Skeletal muscle satellite cell (primary cell): ENCODE data around the gene ISCU.
"Not testable (repeated sequence)": the region's sequence is repeated elsewhere in the genome, so short reads cannot be mapped to it uniquely, and the experiment has no call there.

Source experiments
- H3K27me3 ChIP-seq: 2 replicates; pipeline ENCODE4 v1.7.0; 2013; ENCODE audit warnings: low read length; ENCODE audit not compliant: control insufficient read depth, insufficient read depth
- H3K36me3 ChIP-seq: 2 replicates; pipeline ENCODE4 v1.7.0; 2013; ENCODE audit warnings: mild to moderate bottlenecking, control low read depth, low read length; ENCODE audit not compliant: insufficient read depth
- H3K4me1 ChIP-seq: 2 replicates; pipeline ENCODE4 v1.7.0; 2013; ENCODE audit warnings: low read length; ENCODE audit not compliant: control insufficient read depth, insufficient read depth
- H3K4me2 ChIP-seq: 2 replicates; pipeline ENCODE4 v1.7.0; 2013; ENCODE audit warnings: mild to moderate bottlenecking, low read length
- H3K4me3 ChIP-seq: 2 replicates; pipeline ENCODE4 v1.7.0; 2013; ENCODE audit warnings: low read length
- H3K9ac ChIP-seq: 2 replicates; pipeline ENCODE4 v1.7.0; 2013; ENCODE audit warnings: mild to moderate bottlenecking, low read depth, low read length, moderate library complexity
- H3K9me3 ChIP-seq: replicated peaks from 2 replicates; pipeline ENCODE4 v1.7.0; 2013; ENCODE audit warnings: mild to moderate bottlenecking, control low read depth, low read length

The ISCU gene

DNA sequence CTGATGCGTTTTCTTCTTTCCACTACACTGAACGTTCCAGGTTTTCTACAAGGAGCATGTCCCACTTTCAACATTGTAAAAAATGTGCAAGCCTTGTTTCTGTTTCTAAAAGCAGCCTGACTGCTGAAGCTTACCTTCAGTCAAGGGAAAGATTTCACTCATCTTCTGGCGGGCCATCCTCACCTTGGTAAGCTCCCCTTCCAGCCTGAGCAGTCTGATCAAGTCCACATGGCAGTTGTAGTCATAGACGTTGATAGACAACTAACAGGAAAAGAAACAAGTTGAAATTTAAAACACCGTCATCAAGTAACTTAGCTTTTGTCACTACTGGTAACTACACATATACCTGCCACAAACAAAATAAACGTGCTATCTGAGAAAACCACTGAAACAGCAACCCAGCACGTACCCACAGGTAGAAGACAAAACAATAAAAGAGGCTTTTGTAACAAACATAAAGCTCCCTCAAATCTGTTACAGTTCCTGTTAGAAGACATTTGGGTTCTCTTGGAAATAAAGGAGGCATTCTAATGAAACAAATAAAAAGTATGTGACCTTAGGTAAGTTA lies 13.4 kb upstream of the ISCU start:
- peaks cover 43% of the 10 kb centered on the region for H3K36me3 ChIP-seq
- peaks cover 8% of the 10 kb centered on the region for H3K4me1 ChIP-seq
- H3K27me3 ChIP-seq, result no peaks in the 10 kb centered on the region
- H3K9ac ChIP-seq, result no peak overlapping the region
- no peaks in the 10 kb centered on the region for H3K9me3 ChIP-seq
- no peak overlapping the region for H3K4me3 ChIP-seq
- H3K4me2 ChIP-seq, result no peak overlapping the region

- Histone ChIP-seq H3K36me3 (peaks cover 27% of the 10 kb centered on the region), H3K9ac (no peak overlapping the region), H3K9me3 (no peaks in the 10 kb centered on the region), H3K4me3 (no peak overlapping the region), H3K4me1 (peaks cover 8% of the 10 kb centered on the region), H3K4me2 (peak overlapping the region; percentile 58), H3K27me3 (no peaks in the 10 kb centered on the region)
Observed at GRCh38 chr12:108551535-108551934, 10.9 kb upstream of the ISCU start.

DNA sequence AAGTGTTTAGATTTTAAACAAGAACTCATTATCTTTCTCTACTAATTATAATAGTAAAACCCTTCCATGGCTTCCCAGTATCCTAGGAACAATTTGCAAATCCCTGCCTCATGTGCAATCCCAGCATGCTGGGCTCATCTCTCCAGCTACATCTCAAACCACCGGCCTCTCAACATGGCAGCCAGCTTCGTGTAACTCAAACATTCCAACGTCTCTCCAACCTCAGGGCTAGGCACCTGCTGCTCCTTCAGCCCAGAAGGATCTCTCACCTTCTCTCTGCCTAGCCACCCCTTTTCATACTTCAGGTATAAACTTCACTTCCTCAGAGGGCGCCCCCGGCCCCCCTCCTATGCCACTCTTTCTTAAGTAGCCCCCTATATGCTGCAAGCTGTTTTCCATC lies 8.6 kb upstream of the ISCU start:
- Histone ChIP-seq H3K36me3 (peaks cover 14% of the 10 kb centered on the region), H3K9ac (no peak overlapping the region), H3K4me2 (no peak overlapping the region), H3K27me3 (no peaks in the 10 kb centered on the region), H3K4me3 (no peak overlapping the region), H3K4me1 (peaks cover 8% of the 10 kb centered on the region), H3K9me3 (no peaks in the 10 kb centered on the region)

GRCh38 chr12:108555383-108555782 lies 7.0 kb upstream of the ISCU start:
- not testable (repeated sequence) for H3K4me2 ChIP-seq, H3K9ac ChIP-seq, H3K9me3 ChIP-seq, H3K27me3 ChIP-seq, H3K4me3 ChIP-seq
- Histone ChIP-seq H3K36me3 (peaks cover 12% of the 10 kb centered on the region), H3K4me1 (peaks cover 20% of the 10 kb centered on the region)

- peak overlapping the region; percentile 91 for H3K4me3 ChIP-seq
Observed at GRCh38 chr12:108559007-108559655, 3.3 kb upstream of the ISCU start.

DNA sequence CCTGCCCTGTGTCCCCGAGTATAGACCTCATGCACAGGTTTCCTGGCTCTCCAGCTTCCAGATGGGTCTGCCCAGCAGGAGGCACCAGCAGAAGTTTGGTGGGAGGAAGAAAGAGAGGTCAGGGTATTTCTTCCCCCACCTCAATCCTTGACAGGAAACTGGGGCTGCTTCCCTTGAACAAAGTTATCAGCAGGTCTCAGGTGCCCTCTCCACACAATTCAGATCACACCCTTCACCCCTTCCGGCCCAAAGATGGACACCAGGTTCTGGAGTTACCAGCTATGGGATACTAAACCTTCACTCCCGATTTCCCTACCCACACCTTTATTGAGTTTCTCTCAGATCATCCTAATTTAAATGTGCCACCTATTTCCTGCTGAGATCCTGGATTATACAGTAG lies 2.6 kb upstream of the ISCU start:
- peak overlapping the region; percentile 95 for H3K9ac ChIP-seq

More at GRCh38 chr12:108559007-108559655, 3.3 kb upstream of the ISCU start:
- H3K27me3 ChIP-seq, result no peaks in the 10 kb centered on the region
- H3K4me1 ChIP-seq, result peaks cover 19% of the 10 kb centered on the region
- H3K9me3 ChIP-seq, result no peaks in the 10 kb centered on the region
- peak overlapping the region; percentile 95 for H3K9ac ChIP-seq
- peak overlapping the region; percentile 87 for H3K4me2 ChIP-seq
- H3K36me3 ChIP-seq, result peaks cover 15% of the 10 kb centered on the region

GRCh38 chr12:108560321-108560721 lies 2.1 kb upstream of the ISCU start:
- H3K9ac ChIP-seq, result peak overlapping the region; percentile 95
- peak overlapping the region; percentile 91 for H3K4me3 ChIP-seq
- peaks cover 27% of the 10 kb centered on the region for H3K36me3 ChIP-seq
- H3K4me1 ChIP-seq, result peaks cover 19% of the 10 kb centered on the region
- H3K9me3 ChIP-seq, result no peaks in the 10 kb centered on the region
- H3K27me3 ChIP-seq, result no peaks in the 10 kb centered on the region
- H3K4me2 ChIP-seq, result peak overlapping the region; percentile 87

More for the DNA sequence above, 2.6 kb upstream of the ISCU start:
- Histone ChIP-seq H3K4me2 (peak overlapping the region; percentile 87), H3K9me3 (no peaks in the 10 kb centered on the region), H3K4me1 (peaks cover 19% of the 10 kb centered on the region), H3K4me3 (peak overlapping the region; percentile 91), H3K27me3 (no peaks in the 10 kb centered on the region), H3K36me3 (peaks cover 21% of the 10 kb centered on the region)

- Histone ChIP-seq H3K4me1 (peaks cover 25% of the 10 kb centered on the region), H3K36me3 (peaks cover 32% of the 10 kb centered on the region), H3K4me3 (peak within 1 kb of the TSS; percentile 91), H3K4me2 (peak within 1 kb of the TSS; percentile 87), H3K27me3 (no peaks in the 10 kb centered on the region), H3K9ac (peak within 1 kb of the TSS; percentile 95), H3K9me3 (no peaks in the 10 kb centered on the region)
Observed at GRCh38 chr12:108560752-108561719, 1.4 kb upstream of the ISCU start, which contains the start of gene SART3. SART3 (minus strand) TSS chr12:108561173; CDS start chr12:108561154, 19 bp downstream.

DNA sequence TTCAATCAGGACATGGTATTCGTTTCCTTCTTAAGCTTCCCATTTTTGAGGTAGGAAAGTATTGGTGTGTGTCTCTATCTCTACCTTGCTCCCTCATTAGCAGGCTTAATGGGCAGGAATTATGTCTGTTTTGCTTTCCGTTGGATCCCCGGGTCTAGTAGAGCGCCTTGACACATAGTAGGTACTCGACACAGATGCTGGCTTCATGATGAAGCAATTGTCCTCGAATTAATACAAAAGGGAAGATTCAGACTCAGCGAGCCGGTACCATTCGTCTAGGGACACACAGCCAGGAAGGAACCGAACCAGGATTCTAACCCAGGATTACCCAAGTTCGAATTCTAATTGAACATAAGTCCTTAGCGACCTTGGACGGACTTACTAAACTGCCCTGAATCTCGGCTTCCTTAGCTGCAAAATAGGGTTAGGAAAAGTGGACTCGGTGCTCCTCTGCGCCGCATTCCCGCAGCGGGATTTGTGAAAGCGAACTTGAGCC lies 496 bp upstream of the ISCU start:
- Histone ChIP-seq H3K9ac (peak overlapping the region; percentile 95), H3K27me3 (no peaks in the 10 kb centered on the region), H3K36me3 (peaks cover 32% of the 10 kb centered on the region), H3K4me1 (peaks cover 28% of the 10 kb centered on the region), H3K9me3 (no peaks in the 10 kb centered on the region), H3K4me2 (peak overlapping the region; percentile 87), H3K4me3 (peak overlapping the region; percentile 91)

DNA sequence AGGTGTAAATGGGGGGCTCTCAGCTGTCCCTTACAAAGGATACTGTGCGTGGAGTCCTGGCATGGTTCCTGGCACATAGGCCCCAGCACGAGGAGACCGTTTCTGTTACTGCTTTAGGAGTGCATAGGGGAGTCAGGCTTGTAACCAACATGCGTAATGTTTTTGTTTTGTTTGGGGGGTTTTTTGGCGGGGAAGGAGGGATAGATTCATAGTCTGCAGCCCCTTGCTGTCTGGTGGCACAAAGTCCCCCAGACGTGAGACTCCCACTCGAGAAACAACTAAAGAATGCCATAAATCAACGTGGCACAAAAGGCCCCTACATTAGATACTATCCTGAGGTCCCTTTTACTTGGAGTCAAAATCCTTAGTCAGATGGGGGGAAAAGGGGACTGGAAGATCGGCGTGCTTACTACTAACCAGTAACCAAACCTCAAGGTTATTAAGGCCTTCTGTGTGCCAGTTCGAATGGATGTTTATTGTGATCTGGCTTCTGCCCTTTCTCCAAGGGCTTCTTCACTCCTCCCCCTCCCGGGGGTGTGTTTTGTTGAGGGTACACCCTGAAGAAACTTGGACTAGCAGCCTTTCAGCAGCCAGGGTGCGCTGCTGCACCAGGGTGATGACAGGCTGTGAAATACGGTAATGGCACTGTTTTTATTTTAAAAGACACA lies 874 bp downstream of the ISCU start:
- Histone ChIP-seq H3K9me3 (no peaks in the 10 kb centered on the region), H3K4me3 (peak overlapping the region; percentile 89), H3K4me2 (peak overlapping the region; percentile 90), H3K36me3 (peaks cover 42% of the 10 kb centered on the region), H3K9ac (peak overlapping the region; percentile 90), H3K4me1 (peaks cover 28% of the 10 kb centered on the region), H3K27me3 (no peaks in the 10 kb centered on the region)

GRCh38 chr12:108563804-108564151 lies 1.4 kb downstream of the ISCU start:
- H3K4me1 ChIP-seq, result peaks cover 28% of the 10 kb centered on the region

More at GRCh38 chr12:108563804-108564151, 1.4 kb downstream of the ISCU start:
- Histone ChIP-seq H3K27me3 (no peaks in the 10 kb centered on the region), H3K36me3 (peaks cover 47% of the 10 kb centered on the region), H3K9ac (peak overlapping the region; percentile 90), H3K4me3 (no peak overlapping the region), H3K4me2 (peak overlapping the region; percentile 90), H3K9me3 (no peaks in the 10 kb centered on the region)
